Motor neuron (in vitro differentiated cells): Measurements from ENCODE around the gene AADACL3. TPM values are rescaled to one million over a fixed set of nuclear protein-coding genes. Genes with fewer than 3 reads are reported as not detected.

Experiments
- ATAC-seq, 8 experiments: fragments of 200-7000 bp; cut with Tn5 transposase; replicated peaks in 6 of 8; 2 replicates each; pipeline ENCODE4 v1.8.0; 2021; ENCODE audit warnings: mild to moderate bottlenecking in 8 of 8, moderate library complexity in 8 of 8
- H3K27ac ChIP-seq, 2 donors: fragments of 250-450 bp; sonication (Bioruptor Pico); 2 replicates each; pipeline ENCODE4 v1.9.0; 2021; ENCODE audit warnings: antibody characterized with exemption in 2 of 2, mild to moderate bottlenecking in 2 of 2, moderate library complexity in 1 of 2
- H3K4me1 ChIP-seq, 2 donors: fragments of 250-450 bp; sonication (Bioruptor Pico); replicated peaks in 1 of 2; 2 replicates each; pipeline ENCODE4 v1.6.1; 2021; ENCODE audit warnings: antibody characterized with exemption in 2 of 2, mild to moderate bottlenecking in 2 of 2, moderate library complexity in 1 of 2
- H3K4me3 ChIP-seq, 5 donors: fragments of 250-450 bp; sonication (Bioruptor Pico); 2 replicates each; pipeline ENCODE4 v1.9.0; 2021; ENCODE audit warnings: antibody characterized with exemption in 5 of 5, mild to moderate bottlenecking in 5 of 5, moderate library complexity in 4 of 5
- WGBS, 10 experiments: fragments of 450-650 bp; shearing (Covaris generic); methylation state at CpG; one replicate each; pipeline ENCODE4 v1.0.0; 2022; 5-methylcytosine and 5-hydroxymethylcytosine counted together
- in situ Hi-C, 9 experiments: fragments of 400-800 bp; cut with MboI; loops; one replicate each; pipeline ENCODE4 v1.15.0; 2021; ENCODE audit warnings: low sequenced_read_pairs in 9 of 9, low pct_unique_long_range_greater_than_20kb in 2 of 9; ENCODE audit not compliant: unreplicated experiment in 9 of 9
- total RNA-seq, 8 experiments: library from RNA; unstranded; fragments of 300-600 nt; gene quantifications; 2 replicates each; pipeline versions ENCODE4 v1.2.3 to v1.2.4, GENCODE V29; 2022

Gene AADACL3
- total RNA-seq, 8 experiments from 2014 or later = 0.10 to 0.38 (median 0.14) TPM; not detected in 4

- 35 to 86% (median 54%) methylated on average over 1 to 4 of the region's 5 CpGs; no CpG with 5 or more reads in 2 of the 10 experiments for WGBS, 10 experiments
- in situ Hi-C loops = loop anchor here in 1 of 9 experiments (25.0 kb wide), 1 partner anchor 488 kb away; no protein-coding TSS in a partner anchor
Observed at GRCh38 chr1:12774801-12775345, 59.0 kb downstream of the AADACL3 start.

GRCh38 chr1:12775443-12775842 is 59.5 kb downstream of the AADACL3 start:
- ATAC-seq = no peak
- WGBS, 10 experiments = 39 to 78% (median 58%) methylated on average over 2 to 8 of the region's 8 CpGs; no CpG with 5 or more reads in 3 of the 10 experiments

More at GRCh38 chr1:12774801-12775345, 59.0 kb downstream of the AADACL3 start:
- no peaks in the 10 kb centered on the region for H3K4me1 ChIP-seq
- no peak overlapping the region for H3K27ac ChIP-seq
- no peak overlapping the region for H3K4me3 ChIP-seq
- ATAC-seq = no peak

GRCh38 chr1:12776801-12777557 is 61.1 kb downstream of the AADACL3 start:
- Histone ChIP-seq H3K27ac (no peak overlapping the region), H3K4me1 (no peaks in the 10 kb centered on the region), H3K4me3 (no peak overlapping the region)
- WGBS, 10 experiments = 66 to 90% (median 75%) methylated on average over 1 to 11 of the region's 15 CpGs; no CpG with 5 or more reads in 3 of the 10 experiments
- ATAC-seq = no peak
- in situ Hi-C loops = no loop called here

More at GRCh38 chr1:12775443-12775842, 59.5 kb downstream of the AADACL3 start:
- no peak overlapping the region for H3K4me3 ChIP-seq
- H3K4me1 ChIP-seq = no peaks in the 10 kb centered on the region
- H3K27ac ChIP-seq = no peak overlapping the region
- in situ Hi-C loops = no loop called here

Other genes with a start within 250 kb of the AADACL3 start
- gene DHRS3, start 97.9 kb upstream of the AADACL3 start, total RNA-seq = 100 to 1,000 TPM in 4 of 8 experiments, 10 to 100 TPM in 4; 41.8 to 436 (median 115) TPM
- under 1 TPM in 4 of 8 experiments, not detected in 4; 0.21 to 0.49 (median 0.31) TPM for gene AADACL4, start 72.0 kb upstream of the AADACL3 start, total RNA-seq
- 10 to 100 TPM in 1 of 8 experiments, 1 to 10 TPM in 1, under 1 TPM in 4, not detected in 2; 0.05 to 16.8 (median 0.47) TPM for gene CFAP107, start 30.1 kb downstream of the AADACL3 start, total RNA-seq
- gene PRAMEF12, start 57.6 kb downstream of the AADACL3 start, total RNA-seq = under 1 TPM in 5 of 8 experiments, not detected in 3; 0.14 to 0.86 (median 0.21) TPM
- under 1 TPM in 4 of 8 experiments, not detected in 4; 0.18 to 0.66 (median 0.25) TPM for gene PRAMEF1, start 75.3 kb downstream of the AADACL3 start, total RNA-seq
- under 1 TPM in 1 of 8 experiments, not detected in 7; 0.19 TPM for gene PRAMEF11, start 115.3 kb downstream of the AADACL3 start, total RNA-seq
- gene HNRNPCL1, start 132.6 kb downstream of the AADACL3 start, total RNA-seq = under 1 TPM in 3 of 8 experiments, not detected in 5; 0.18 to 0.81 (median 0.31) TPM
- under 1 TPM in 2 of 8 experiments, not detected in 6; 0.21 to 0.52 TPM for gene PRAMEF2, start 141.0 kb downstream of the AADACL3 start, total RNA-seq
- under 1 TPM in 1 of 8 experiments, not detected in 7; 0.33 TPM for gene PRAMEF4, start 170.1 kb downstream of the AADACL3 start, total RNA-seq
- gene PRAMEF10, start 182.2 kb downstream of the AADACL3 start, total RNA-seq = under 1 TPM in 1 of 8 experiments, not detected in 7; 0.57 TPM
- not detected for gene PRAMEF7, start 200.5 kb downstream of the AADACL3 start, total RNA-seq
- under 1 TPM in 2 of 8 experiments, not detected in 6; 0.17 to 0.38 TPM for gene PRAMEF6, start 231.5 kb downstream of the AADACL3 start, total RNA-seq